Measurements from ENCODE around the gene MFSD6L.

The MFSD6L gene

GRCh38 chr17:8755590-8756255 lies 43.4 kb downstream of the MFSD6L start:
- Histone ChIP-seq H3K36me3 (no peaks in the 10 kb centered on the region), H3K9me3 (no peaks in the 10 kb centered on the region), H3K27me3 (no peaks in the 10 kb centered on the region), H3K4me1 (ENCODE audit: control insufficient read depth in 1 of 2, insufficient read depth in 1 of 2, low read depth in 1 of 2, low read length in 1 of 2) (no peaks in the 10 kb centered on the region), H3K27ac (no peak overlapping the region), H3K4me3 (ENCODE audit: low read depth in 1 of 2, low read length in 1 of 2) (no peak overlapping the region)
- TF ChIP-seq, protein P1, sequence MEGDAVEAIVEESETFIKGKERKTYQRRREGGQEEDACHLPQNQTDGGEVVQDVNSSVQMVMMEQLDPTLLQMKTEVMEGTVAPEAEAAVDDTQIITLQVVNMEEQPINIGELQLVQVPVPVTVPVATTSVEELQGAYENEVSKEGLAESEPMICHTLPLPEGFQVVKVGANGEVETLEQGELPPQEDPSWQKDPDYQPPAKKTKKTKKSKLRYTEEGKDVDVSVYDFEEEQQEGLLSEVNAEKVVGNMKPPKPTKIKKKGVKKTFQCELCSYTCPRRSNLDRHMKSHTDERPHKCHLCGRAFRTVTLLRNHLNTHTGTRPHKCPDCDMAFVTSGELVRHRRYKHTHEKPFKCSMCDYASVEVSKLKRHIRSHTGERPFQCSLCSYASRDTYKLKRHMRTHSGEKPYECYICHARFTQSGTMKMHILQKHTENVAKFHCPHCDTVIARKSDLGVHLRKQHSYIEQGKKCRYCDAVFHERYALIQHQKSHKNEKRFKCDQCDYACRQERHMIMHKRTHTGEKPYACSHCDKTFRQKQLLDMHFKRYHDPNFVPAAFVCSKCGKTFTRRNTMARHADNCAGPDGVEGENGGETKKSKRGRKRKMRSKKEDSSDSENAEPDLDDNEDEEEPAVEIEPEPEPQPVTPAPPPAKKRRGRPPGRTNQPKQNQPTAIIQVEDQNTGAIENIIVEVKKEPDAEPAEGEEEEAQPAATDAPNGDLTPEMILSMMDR (IDR thresholded peaks at IDR 0.05): no peak

- Histone ChIP-seq H3K4me1 (ENCODE audit: control insufficient read depth in 1 of 2, insufficient read depth in 1 of 2, low read depth in 1 of 2, low read length in 1 of 2) (no peaks in the 10 kb centered on the region), H3K27me3 (no peaks in the 10 kb centered on the region), H3K4me3 (ENCODE audit: low read depth in 1 of 2, low read length in 1 of 2) (no peak overlapping the region), H3K9me3 (no peaks in the 10 kb centered on the region), H3K27ac (no peak overlapping the region), H3K36me3 (no peaks in the 10 kb centered on the region)
- TF ChIP-seq, protein P1 (IDR thresholded peaks at IDR 0.05): no peak
These were observed 44.3 kb downstream of the MFSD6L start for GRCh38 chr17:8754890-8755289.

- H3K27me3 ChIP-seq: no peaks in the 10 kb centered on the region
- H3K27ac ChIP-seq: no peak overlapping the region
- H3K4me1 ChIP-seq (ENCODE audit: control insufficient read depth in 1 of 2, insufficient read depth in 1 of 2, low read depth in 1 of 2, low read length in 1 of 2): no peaks in the 10 kb centered on the region
- TF ChIP-seq, protein P1 (IDR thresholded peaks at IDR 0.05): no peak
- H3K36me3 ChIP-seq: no peaks in the 10 kb centered on the region
- no peaks in the 10 kb centered on the region for H3K9me3 ChIP-seq
- no peak overlapping the region for H3K4me3 ChIP-seq (ENCODE audit: low read depth in 1 of 2, low read length in 1 of 2)
These were observed 45.2 kb downstream of the MFSD6L start for GRCh38 chr17:8753976-8754440.

- Histone ChIP-seq H3K9me3 (no peaks in the 10 kb centered on the region), H3K27me3 (no peaks in the 10 kb centered on the region)
These were observed 45.8 kb downstream of the MFSD6L start for GRCh38 chr17:8753136-8753975.

GRCh38 chr17:8749616-8750015 lies 49.5 kb downstream of the MFSD6L start:
- TF ChIP-seq, protein P1 (IDR thresholded peaks at IDR 0.05): no peak
- Histone ChIP-seq H3K4me3 (ENCODE audit: low read depth in 1 of 2, low read length in 1 of 2) (no peak overlapping the region), H3K36me3 (no peaks in the 10 kb centered on the region)

More at GRCh38 chr17:8753136-8753975, 45.8 kb downstream of the MFSD6L start:
- H3K4me3 ChIP-seq (ENCODE audit: low read depth in 1 of 2, low read length in 1 of 2): no peak overlapping the region
- TF ChIP-seq, protein P1 (IDR thresholded peaks at IDR 0.05): no peak
- H3K27ac ChIP-seq: no peak overlapping the region
- H3K4me1 ChIP-seq (ENCODE audit: control insufficient read depth in 1 of 2, insufficient read depth in 1 of 2, low read depth in 1 of 2, low read length in 1 of 2): no peaks in the 10 kb centered on the region
- no peaks in the 10 kb centered on the region for H3K36me3 ChIP-seq

More at GRCh38 chr17:8749616-8750015, 49.5 kb downstream of the MFSD6L start:
- Histone ChIP-seq H3K27me3 (peaks cover 24% of the 10 kb centered on the region), H3K4me1 (ENCODE audit: control insufficient read depth in 1 of 2, insufficient read depth in 1 of 2, low read depth in 1 of 2, low read length in 1 of 2) (peaks cover 5 to 12% of the 10 kb centered on the region in 2 experiments), H3K27ac (no peak overlapping the region), H3K9me3 (no peaks in the 10 kb centered on the region)
